HG02623 (cell line): ENCODE results near the gene PGLYRP1.

ENCODE experiments used
- ATAC-seq: cut with Tn5 transposase; IDR thresholded peaks from one replicate; pipeline ENCODE4 v1.9.1; 2021; ENCODE audit warnings: moderate library complexity; ENCODE audit not compliant: unreplicated experiment

PGLYRP1 gene

GRCh38 chr19:46006411-46006810 lies 16.4 kb downstream of the PGLYRP1 start:
- no peak for ATAC-seq

DNA sequence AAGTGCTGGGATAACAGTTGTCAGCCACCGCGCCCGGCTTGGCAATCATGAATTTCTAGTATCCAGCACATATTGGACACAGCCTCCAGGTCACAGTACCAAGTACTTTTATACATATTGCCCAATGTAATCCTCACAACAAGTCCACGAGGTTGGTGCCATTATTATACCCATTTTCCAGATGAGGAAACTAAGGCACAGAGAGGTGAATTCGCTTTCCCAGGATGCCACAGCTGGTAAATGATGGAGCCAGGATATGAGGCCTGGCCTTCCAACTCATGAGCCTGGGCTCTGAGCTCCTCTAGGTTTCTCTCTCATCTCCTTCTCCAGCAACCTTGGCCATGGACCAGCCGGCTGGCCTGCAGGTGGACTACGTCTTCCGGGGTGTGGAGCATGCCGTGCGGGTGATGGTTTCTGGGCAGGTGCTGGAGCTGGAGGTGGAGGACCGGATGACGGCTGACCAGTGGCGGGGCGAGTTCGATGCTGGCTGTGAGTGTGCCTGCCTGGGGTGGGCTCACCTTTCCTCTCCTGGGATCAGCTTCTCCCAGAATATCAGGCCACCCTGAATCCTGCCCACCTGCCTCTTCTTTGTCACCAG lies 20.1 kb downstream of the PGLYRP1 start:
- ATAC-seq, result no peak

- ATAC-seq, result no peak
Observed at GRCh38 chr19:46000491-46001246, 22.2 kb downstream of the PGLYRP1 start.

DNA sequence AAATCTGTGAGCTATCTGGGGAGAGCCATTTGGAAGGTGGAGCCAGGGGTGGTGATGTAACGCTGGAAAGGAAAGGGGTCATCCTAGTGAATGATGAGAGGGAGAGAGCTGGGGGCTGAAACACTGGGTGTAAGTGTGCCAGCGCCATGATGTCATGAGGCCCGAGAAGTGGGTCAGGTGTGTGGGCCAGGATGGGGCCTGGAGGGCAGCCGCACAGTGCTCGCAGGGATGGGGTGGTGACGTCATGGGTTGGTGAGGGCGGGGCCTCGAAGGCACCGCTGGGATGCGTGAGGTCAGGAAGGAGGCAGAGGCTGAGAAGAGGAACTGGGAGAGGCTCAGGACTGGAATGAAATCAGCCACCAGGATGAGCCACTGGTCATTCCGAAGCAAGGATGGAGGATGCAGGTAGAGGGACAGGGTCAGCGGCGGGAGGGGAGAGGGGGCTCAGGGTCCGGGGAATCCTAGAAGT lies 23.2 kb downstream of the PGLYRP1 start:
- ATAC-seq, result no peak

GRCh38 chr19:45998834-45999233 lies 24.0 kb downstream of the PGLYRP1 start:
- no peak for ATAC-seq

GRCh38 chr19:45996933-45997332 lies 25.9 kb downstream of the PGLYRP1 start:
- ATAC-seq, result no peak

DNA sequence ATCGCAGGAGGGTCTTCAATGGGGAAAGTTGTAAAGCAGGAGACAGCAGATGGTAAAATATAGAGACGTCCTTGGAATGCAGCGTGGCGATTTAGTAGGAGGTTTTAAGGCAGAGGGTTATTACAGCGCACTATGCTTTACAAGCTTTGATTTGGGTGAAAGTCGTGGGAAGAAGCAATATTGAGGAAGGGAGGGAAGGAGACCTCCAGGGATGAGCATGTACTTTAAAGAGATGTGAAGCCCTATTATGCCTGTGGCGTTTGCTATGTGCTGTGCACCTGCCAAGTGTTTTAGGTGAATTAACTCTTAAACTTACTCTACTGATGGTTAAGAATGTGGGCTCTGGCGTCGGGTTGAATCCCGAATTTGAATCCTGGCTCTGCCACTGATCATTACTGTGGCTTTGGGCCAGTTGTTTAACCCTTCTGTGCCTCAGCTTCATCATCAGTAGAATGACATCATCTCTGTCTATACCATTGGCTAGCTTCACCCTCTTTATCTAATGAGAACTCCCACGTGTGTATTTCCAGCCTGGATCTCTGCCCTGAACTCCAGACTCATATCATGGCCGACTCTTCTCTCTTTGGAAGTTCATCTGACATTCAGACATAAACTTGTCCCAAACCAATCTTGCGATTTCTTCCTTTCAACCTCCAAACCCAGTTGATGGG lies 27.0 kb downstream of the PGLYRP1 start:
- no peak for ATAC-seq

DNA sequence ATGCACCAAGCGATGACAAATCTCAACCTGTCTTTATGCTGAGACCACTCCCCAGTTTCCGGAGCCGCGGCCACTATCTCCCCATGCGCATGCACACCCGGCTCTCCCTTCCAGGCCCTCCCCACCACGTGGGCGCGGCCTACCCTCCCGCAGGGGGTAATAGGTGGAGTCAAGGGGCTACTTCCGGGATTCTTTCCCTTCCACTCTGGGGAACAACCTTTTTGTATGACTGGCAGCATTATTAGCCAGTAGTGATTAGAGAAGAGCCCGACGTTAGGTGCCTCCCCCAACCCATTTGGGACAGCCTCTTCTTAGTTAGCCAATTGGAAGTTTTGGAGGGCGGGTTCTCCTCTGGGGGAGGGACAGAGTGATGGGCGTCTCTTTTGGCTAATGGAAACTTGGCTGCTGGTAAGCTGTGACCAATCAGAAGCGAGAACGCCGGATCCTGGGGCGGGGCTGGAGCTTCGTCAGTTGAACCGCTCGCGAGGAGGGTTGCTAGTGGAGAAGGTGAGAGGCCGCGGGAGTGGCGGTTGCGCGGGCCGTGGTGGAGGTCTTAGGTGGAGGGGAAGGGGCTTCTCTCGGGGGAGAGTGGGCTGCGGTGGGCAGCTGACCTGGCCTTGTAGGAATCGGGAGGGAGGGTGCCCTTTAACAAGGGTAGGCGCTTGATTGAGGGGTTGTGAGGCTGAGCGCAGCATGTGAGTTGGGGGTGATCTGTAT lies 27.7 kb downstream of the PGLYRP1 start, which contains the start of gene CCDC61:
Gene CCDC61, plus strand, starts transcription at position 470 of the 717 bp plus-strand sequence. CDS start 7,552 bp downstream, outside the sequence.
- peak; percentile 94 for ATAC-seq

- no peak for ATAC-seq
Observed at GRCh38 chr19:45994456-45994997, 28.3 kb downstream of the PGLYRP1 start.

- no peak for ATAC-seq
Observed at GRCh38 chr19:45990113-45990728, 32.6 kb downstream of the PGLYRP1 start.

DNA sequence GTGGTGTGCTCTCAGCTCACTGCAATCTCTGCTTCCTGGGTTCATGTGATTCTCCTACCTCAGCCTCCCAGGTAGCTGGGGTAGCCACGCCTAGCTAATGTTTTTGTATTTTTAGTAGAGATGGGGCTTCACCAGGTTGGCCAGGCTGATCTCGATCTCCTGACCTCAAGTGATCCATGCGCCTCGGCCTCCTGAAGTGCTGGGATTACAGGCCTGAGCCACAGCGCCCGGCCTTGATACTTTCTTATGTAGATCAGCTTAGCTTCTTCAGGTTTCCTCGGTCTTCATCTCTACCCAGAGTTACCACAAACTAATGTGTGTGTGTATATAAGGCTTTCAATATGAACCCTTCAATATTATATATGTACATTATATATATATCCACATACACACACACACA lies 37.5 kb downstream of the PGLYRP1 start:
- ATAC-seq, result no peak

DNA sequence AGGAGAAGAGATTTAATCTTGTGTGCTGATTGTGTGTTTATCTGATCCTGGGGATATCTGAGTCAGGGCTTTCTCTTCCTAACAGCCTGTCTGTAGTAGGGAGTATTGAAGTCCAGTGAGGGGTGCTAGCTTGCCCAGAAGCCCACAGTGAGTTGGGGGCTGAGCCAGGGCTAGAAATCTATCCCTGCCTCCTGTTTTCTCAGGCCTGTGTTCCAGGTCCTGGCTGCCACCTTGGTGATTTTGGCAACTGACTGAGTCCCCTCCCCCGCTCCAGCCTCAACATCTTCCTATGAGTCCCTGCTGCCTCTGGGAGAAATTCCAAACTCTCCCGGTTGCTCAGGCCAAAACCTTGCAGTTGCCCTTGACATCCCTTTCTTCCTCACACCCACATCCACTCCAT lies 41.5 kb downstream of the PGLYRP1 start:
- ATAC-seq, result no peak

- ATAC-seq, result no peak
Observed at GRCh38 chr19:45978156-45978555, 44.7 kb downstream of the PGLYRP1 start.

DNA sequence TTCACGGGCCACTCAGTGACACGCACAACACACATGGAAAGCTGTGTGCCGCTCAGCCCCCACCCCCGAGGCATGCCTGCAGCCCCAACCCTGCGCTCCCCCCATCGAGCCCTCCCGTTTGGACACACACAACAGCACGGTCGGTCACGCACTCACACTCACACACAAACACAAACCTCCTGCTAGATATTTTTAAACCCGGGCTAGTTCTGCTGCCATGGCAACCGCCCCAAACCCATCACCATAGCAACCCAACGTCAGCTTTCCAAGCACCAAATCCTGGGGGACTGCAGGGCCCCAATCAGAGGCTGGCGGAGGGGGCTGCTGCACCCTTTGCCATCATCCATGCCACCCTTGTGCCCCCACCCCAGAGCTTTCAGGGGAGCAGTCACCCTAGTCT lies 46.7 kb downstream of the PGLYRP1 start:
- ATAC-seq, result no peak

- ATAC-seq, result no peak
Observed at GRCh38 chr19:45975306-45976070, 47.4 kb downstream of the PGLYRP1 start.

- no peak for ATAC-seq
Observed at GRCh38 chr19:45973553-45974338, 49.1 kb downstream of the PGLYRP1 start, which contains the start of gene NOVA2. Gene NOVA2 (minus strand): TSS chr19:45973865. CDS start chr19:45973351, 514 bp downstream.

GRCh38 chr19:45972947-45973540 lies 49.8 kb downstream of the PGLYRP1 start:
- no peak for ATAC-seq
